Activated B cell treated with CpG ODN at 0.5 μM for 24 hours (primary cell): ENCODE results near the gene SEMA4F. TPM values are rescaled to one million over a fixed set of nuclear protein-coding genes. Genes with fewer than 3 reads are reported as not detected.
"Not testable (repeated sequence)": the region's sequence is repeated elsewhere in the genome, so short reads cannot be mapped to it uniquely, and the experiment has no call there.

ENCODE experiments used
- ATAC-seq: fragments of 200-7000 bp; cut with Tn5 transposase; one replicate; pipeline ENCODE4 v1.10.0; 2021; ENCODE audit warnings: low read depth, mild to moderate bottlenecking, moderate library complexity
- CTCF ChIA-PET: fragments of 350-600 bp; sonication (Branson Sonifier 250); formaldehyde crosslinking; loops from one replicate; lab custom pipeline; 2021; ENCODE audit warnings: antibody characterized with exemption; lab: Charles Lee
- POLR2A ChIA-PET: fragments of 350-600 bp; sonication (Branson Sonifier 250); formaldehyde crosslinking; loops from one replicate; lab custom pipeline; 2021; ENCODE audit warnings: antibody characterized with exemption; lab: Charles Lee
- DNase-seq: peaks from one replicate; pipeline ENCODE4 v3.0.0; 2022
- H3K27ac Mint-ChIP-seq: one replicate; pipeline ENCODE4 v1.8.0; 2020; ENCODE audit warnings: mixed read lengths
- H3K27me3 Mint-ChIP-seq: one replicate; pipeline ENCODE4 v1.8.0; 2021; ENCODE audit warnings: mixed read lengths
- H3K36me3 Mint-ChIP-seq: one replicate; pipeline ENCODE4 v1.8.0; 2021; ENCODE audit warnings: low read depth, mixed read lengths
- H3K4me1 Mint-ChIP-seq: one replicate; pipeline ENCODE4 v1.8.0; 2021; ENCODE audit warnings: mixed read lengths
- H3K4me3 Mint-ChIP-seq: one replicate; pipeline ENCODE4 v1.8.0; 2020; ENCODE audit warnings: mild to moderate bottlenecking, mixed read lengths
- H3K9me3 Mint-ChIP-seq: one replicate; pipeline ENCODE4 v1.8.0; 2020; ENCODE audit warnings: mixed read lengths
- CTCF ChIP-seq: fragments of 200-600 bp; IDR thresholded peaks from one replicate; pipeline ENCODE4 v1.8.0; 2022; ENCODE audit warnings: antibody characterized with exemption, mild to moderate bottlenecking
- intact Hi-C: fragments of 100-400 bp; cut with micrococcal nuclease; formaldehyde crosslinking; loops from one replicate; pipeline ENCODE4 v1.15.1; 2024
- total RNA-seq: library from RNA; stranded (reverse); gene quantifications from 2 replicates; pipeline ENCODE4 v1.2.3, GENCODE V29; 2022

The SEMA4F gene
- total RNA-seq, 1 donor from 2014 or later, result 11.6 TPM

GRCh38 chr2:74619651-74620297 is 34.3 kb upstream of the SEMA4F start:
- Mint-ChIP-seq H3K27me3 (peaks cover 2% of the 10 kb centered on the region), H3K4me3 (peak overlapping the region; percentile 8), H3K36me3 (no peaks in the 10 kb centered on the region), H3K9me3 (no peaks in the 10 kb centered on the region), H3K4me1 (peaks cover 20% of the 10 kb centered on the region), H3K27ac (peak overlapping the region; percentile 11)
- DNase-seq, result no peak
- intact Hi-C loops, result no loop called here
- ATAC-seq, result no peak
- no peak for TF ChIP-seq CTCF
- ChIA-PET CTCF (interaction anchor here (0.8 kb wide), 1 partner anchor 255 kb away, joined by 4 read pairs; no protein-coding TSS in a partner anchor), POLR2A (no interaction called here)

- H3K36me3 Mint-ChIP-seq, result no peaks in the 10 kb centered on the region
- H3K27ac Mint-ChIP-seq, result no peak overlapping the region
- ATAC-seq (no peak), DNase-seq (no peak)
- no peaks in the 10 kb centered on the region for H3K27me3 Mint-ChIP-seq
- H3K9me3 Mint-ChIP-seq, result no peaks in the 10 kb centered on the region
- H3K4me1 Mint-ChIP-seq, result peaks cover 20% of the 10 kb centered on the region
- no peak overlapping the region for H3K4me3 Mint-ChIP-seq
- POLR2A ChIA-PET, result no interaction called here
- no peak for TF ChIP-seq CTCF
- intact Hi-C loops, result no loop called here
- CTCF ChIA-PET, result no interaction called here
Measured at GRCh38 chr2:74620671-74621070, 33.4 kb upstream of the SEMA4F start.

- CTCF ChIA-PET, result no interaction called here
- Mint-ChIP-seq H3K4me1 (no peaks in the 10 kb centered on the region), H3K27ac (no peak overlapping the region), H3K36me3 (no peaks in the 10 kb centered on the region), H3K9me3 (no peaks in the 10 kb centered on the region), H3K27me3 (no peaks in the 10 kb centered on the region), H3K4me3 (no peak overlapping the region)
- ATAC-seq, result no peak
- no peak for TF ChIP-seq CTCF
- POLR2A ChIA-PET, result no interaction called here
- no peak for DNase-seq
- intact Hi-C loops, result no loop called here
Measured at GRCh38 chr2:74625658-74626425, 28.2 kb upstream of the SEMA4F start.

GRCh38 chr2:74628538-74629105 is 25.4 kb upstream of the SEMA4F start:
- no peak for TF ChIP-seq CTCF
- H3K36me3 Mint-ChIP-seq, result no peaks in the 10 kb centered on the region
- CTCF ChIA-PET, result no interaction called here
- DNase-seq (no peak), ATAC-seq (no peak)
- POLR2A ChIA-PET, result no interaction called here
- no peaks in the 10 kb centered on the region for H3K9me3 Mint-ChIP-seq
- H3K4me3 Mint-ChIP-seq, result no peak overlapping the region
- intact Hi-C loops, result no loop called here
- H3K27ac Mint-ChIP-seq, result no peak overlapping the region
- H3K27me3 Mint-ChIP-seq, result no peaks in the 10 kb centered on the region
- no peaks in the 10 kb centered on the region for H3K4me1 Mint-ChIP-seq

- not testable (repeated sequence) for H3K4me3 Mint-ChIP-seq, H3K9me3 Mint-ChIP-seq
Measured at GRCh38 chr2:74630454-74630853, 23.6 kb upstream of the SEMA4F start.

More at GRCh38 chr2:74630454-74630853, 23.6 kb upstream of the SEMA4F start:
- CTCF ChIA-PET, H3K4me1 Mint-ChIP-seq, H3K27me3 Mint-ChIP-seq, DNase-seq, H3K27ac Mint-ChIP-seq, POLR2A ChIA-PET, H3K36me3 Mint-ChIP-seq, ATAC-seq, intact Hi-C loops: not testable (repeated sequence)
